Transverse colon (tissue), 4 donors: Measurements from ENCODE around the gene CEP83. TPM values are rescaled to one million over a fixed set of nuclear protein-coding genes. Genes with fewer than 3 reads are reported as not detected.

Experiments
- DNase-seq: peaks from one replicate; pipeline ENCODE4 v3.0.0-alpha.2; 2019
- H3K27ac ChIP-seq, 4 donors: fragments of 200-600 bp; sonication (generic); 2 replicates each; pipeline ENCODE4 v1.5.1; 2016 to 2018; ENCODE audit warnings: inconsistent platforms in 4 of 4
- H3K27me3 ChIP-seq: fragments of 200-600 bp; sonication (generic); 2 replicates; pipeline ENCODE4 v1.5.1; 2017; ENCODE audit warnings: inconsistent platforms
- H3K36me3 ChIP-seq, 4 donors: fragments of 200-600 bp; sonication (generic); 2 replicates each; pipeline ENCODE4 v1.5.1; 2017 to 2019; ENCODE audit warnings: inconsistent platforms in 4 of 4
- H3K4me1 ChIP-seq, 4 donors: fragments of 200-600 bp; sonication (generic); 2 replicates each; pipeline ENCODE4 v1.5.1; 2017 to 2020; ENCODE audit warnings: inconsistent platforms in 4 of 4
- H3K4me3 ChIP-seq, 4 donors: fragments of 200-600 bp; sonication (generic); 1 replicate in 1 of 4; 2 replicates in 3 of 4; pipeline versions ENCODE4 v1.5.1 to v1.6.1; 2017 to 2019; ENCODE audit warnings: inconsistent platforms in 4 of 4
- H3K9me3 ChIP-seq, 2 donors: fragments of 200-600 bp; sonication (generic); 2 replicates each; pipeline ENCODE4 v1.5.1; 2017 to 2019; ENCODE audit warnings: inconsistent platforms in 2 of 2
- CTCF ChIP-seq, 5 experiments: fragments of 200-600 bp in 3 of 5; fragments of 450-650 bp in 2 of 5; sonication (generic) in 3 of 5; IDR thresholded peaks; 1 replicate in 2 of 5; 2 replicates in 3 of 5; pipeline ENCODE4 v1.5.1; 2016 to 2017; ENCODE audit warnings: antibody characterized with exemption in 5 of 5, inconsistent platforms in 3 of 5, mild to moderate bottlenecking in 2 of 5, moderate library complexity in 1 of 5
- EP300 ChIP-seq: sonication (generic); formaldehyde crosslinking; IDR thresholded peaks from one replicate; pipeline ENCODE4 v1.6.1; 2017; ENCODE audit warnings: antibody characterized with exemption, low read depth
- POLR2A ChIP-seq: fragments of 450-650 bp; IDR thresholded peaks from one replicate; pipeline ENCODE4 v1.6.1; 2016; ENCODE audit warnings: antibody characterized with exemption, mild to moderate bottlenecking, moderate library complexity
- POLR2AphosphoS5 ChIP-seq, 3 donors: sonication (generic); formaldehyde crosslinking; IDR thresholded peaks; one replicate each; pipeline ENCODE4 v1.6.1; 2016; ENCODE audit warnings: antibody characterized with exemption in 3 of 3
- WGBS, 2 donors: methylation state at CpG; one replicate each; pipeline ENCODE4 v1.1.5; 2018; ENCODE audit warnings: low coverage in 1 of 2; 5-methylcytosine and 5-hydroxymethylcytosine counted together
- in situ Hi-C, 4 donors: fragments of 200-750 bp; cut with MboI; loops; one replicate each; pipeline versions ENCODE4 v1.15.0 to v1.15.1; 2017; ENCODE audit warnings: low sequenced_read_pairs in 3 of 4, low pct_ligation_motif_present in 1 of 4, low pct_unique_long_range_greater_than_20kb in 1 of 4
- intact Hi-C: fragments of 100-400 bp; cut with DNase I; formaldehyde crosslinking; loops from one replicate; pipeline ENCODE4 v1.15.1; 2023; ENCODE audit warnings: low total_unique reads
- total RNA-seq, 4 donors: library from RNA; depleted of rRNA; stranded (reverse); fragments of >200 nt; gene quantifications; one replicate each; pipeline ENCODE4 v1.1.0, GENCODE V29; 2016

The CEP83 gene
- total RNA-seq = 100 to 1,000 TPM in 1 of 4 donors, 10 to 100 TPM in 2, 1 to 10 TPM in 1; 3.0 to 104 (median 17.0) TPM

GRCh38 chr12:94459728-94460615 lies at the start of gene CEP83:
TSS of gene CEP83 (minus strand) at chr12:94459867. CDS start at chr12:94412490, 47,377 bp downstream.
- WGBS, 2 donors = 0 to 1% methylated on average over 2 to 63 of the region's 77 CpGs
- in situ Hi-C loops = no loop called here

GRCh38 chr12:94509317-94509716 lies 49.6 kb upstream of the CEP83 start:
- intact Hi-C loops (no loop called here), in situ Hi-C loops (no loop called here)
- no peak overlapping the region for H3K27ac ChIP-seq
- H3K4me1 ChIP-seq = peaks cover 0 to 2% (median 1%) of the 10 kb centered on the region in 4 donors
- no peaks in the 10 kb centered on the region for H3K36me3 ChIP-seq
- H3K9me3 ChIP-seq = no peaks in the 10 kb centered on the region
- no peak for DNase-seq
- no peaks in the 10 kb centered on the region for H3K27me3 ChIP-seq
- no peak overlapping the region for H3K4me3 ChIP-seq
- no peak for TF ChIP-seq POLR2A
- no peak for TF ChIP-seq CTCF (IDR thresholded peaks at IDR 0.05)
- TF ChIP-seq POLR2AphosphoS5 (IDR thresholded peaks at IDR 0.05) = no peak
- TF ChIP-seq EP300 = no peak
- 85 to 86% methylated on average over 3 of the region's 3 CpGs for WGBS, 2 donors

More at GRCh38 chr12:94459728-94460615, at the start of gene CEP83:
- intact Hi-C loops = no loop called here
- Histone ChIP-seq H3K27ac (peak within 1 kb of the TSS; percentile 90 to 93 (median 92)), H3K27me3 (no peaks in the 10 kb centered on the region), H3K4me1 (peaks cover 0 to 16% (median 8%) of the 10 kb centered on the region in 4 donors), H3K36me3 (no peaks in the 10 kb centered on the region), H3K9me3 (no peaks in the 10 kb centered on the region), H3K4me3 (peak within 1 kb of the TSS; percentile 62 to 75 (median 66))
- TF ChIP-seq EP300 (no peak), CTCF (IDR thresholded peaks at IDR 0.05) (no peak), POLR2A (peak; percentile 85), POLR2AphosphoS5 (IDR thresholded peaks at IDR 0.05) (peak in 2 of 3 donors; percentile 91 to 92)
- peak; percentile 99 for DNase-seq

GRCh38 chr12:94507455-94507854 lies 47.8 kb upstream of the CEP83 start:
- Histone ChIP-seq H3K27ac (no peak overlapping the region), H3K9me3 (peaks cover under 1 to 5% of the 10 kb centered on the region in 2 donors), H3K4me1 (peaks cover 0 to 2% (median 1%) of the 10 kb centered on the region in 4 donors), H3K27me3 (no peaks in the 10 kb centered on the region), H3K36me3 (no peaks in the 10 kb centered on the region), H3K4me3 (no peak overlapping the region)
- TF ChIP-seq POLR2A (no peak), CTCF (IDR thresholded peaks at IDR 0.05) (no peak), EP300 (no peak), POLR2AphosphoS5 (IDR thresholded peaks at IDR 0.05) (no peak)
- intact Hi-C loops (no loop called here), in situ Hi-C loops (no loop called here)
- no peak for DNase-seq
- 91% methylated on average over 3 of the region's 3 CpGs; no CpG with 5 or more reads in 1 of the 2 donors for WGBS, 2 donors

GRCh38 chr12:94504386-94504785 lies 44.7 kb upstream of the CEP83 start:
- no peaks in the 10 kb centered on the region for H3K27me3 ChIP-seq
- intact Hi-C loops = no loop called here
- no peak overlapping the region for H3K4me3 ChIP-seq
- H3K27ac ChIP-seq = no peak overlapping the region
- no peaks in the 10 kb centered on the region for H3K4me1 ChIP-seq
- DNase-seq = no peak
- in situ Hi-C loops = no loop called here
- 79 to 80% methylated on average over 1 of the region's 1 CpG for WGBS, 2 donors
- H3K9me3 ChIP-seq = peaks cover 5 to 6% of the 10 kb centered on the region in 2 donors
- no peak for TF ChIP-seq CTCF (IDR thresholded peaks at IDR 0.05)
- TF ChIP-seq EP300 = no peak
- TF ChIP-seq POLR2A = no peak
- TF ChIP-seq POLR2AphosphoS5 (IDR thresholded peaks at IDR 0.05) = no peak
- H3K36me3 ChIP-seq = no peaks in the 10 kb centered on the region
